Measurements from ENCODE around the gene SCYL2. TPM values are rescaled to one million over a fixed set of nuclear protein-coding genes. Genes with fewer than 3 reads are reported as not detected.
"Not testable (repeated sequence)": the region's sequence is repeated elsewhere in the genome, so short reads cannot be mapped to it uniquely, and the experiment has no call there.

Gene SCYL2, protein sequence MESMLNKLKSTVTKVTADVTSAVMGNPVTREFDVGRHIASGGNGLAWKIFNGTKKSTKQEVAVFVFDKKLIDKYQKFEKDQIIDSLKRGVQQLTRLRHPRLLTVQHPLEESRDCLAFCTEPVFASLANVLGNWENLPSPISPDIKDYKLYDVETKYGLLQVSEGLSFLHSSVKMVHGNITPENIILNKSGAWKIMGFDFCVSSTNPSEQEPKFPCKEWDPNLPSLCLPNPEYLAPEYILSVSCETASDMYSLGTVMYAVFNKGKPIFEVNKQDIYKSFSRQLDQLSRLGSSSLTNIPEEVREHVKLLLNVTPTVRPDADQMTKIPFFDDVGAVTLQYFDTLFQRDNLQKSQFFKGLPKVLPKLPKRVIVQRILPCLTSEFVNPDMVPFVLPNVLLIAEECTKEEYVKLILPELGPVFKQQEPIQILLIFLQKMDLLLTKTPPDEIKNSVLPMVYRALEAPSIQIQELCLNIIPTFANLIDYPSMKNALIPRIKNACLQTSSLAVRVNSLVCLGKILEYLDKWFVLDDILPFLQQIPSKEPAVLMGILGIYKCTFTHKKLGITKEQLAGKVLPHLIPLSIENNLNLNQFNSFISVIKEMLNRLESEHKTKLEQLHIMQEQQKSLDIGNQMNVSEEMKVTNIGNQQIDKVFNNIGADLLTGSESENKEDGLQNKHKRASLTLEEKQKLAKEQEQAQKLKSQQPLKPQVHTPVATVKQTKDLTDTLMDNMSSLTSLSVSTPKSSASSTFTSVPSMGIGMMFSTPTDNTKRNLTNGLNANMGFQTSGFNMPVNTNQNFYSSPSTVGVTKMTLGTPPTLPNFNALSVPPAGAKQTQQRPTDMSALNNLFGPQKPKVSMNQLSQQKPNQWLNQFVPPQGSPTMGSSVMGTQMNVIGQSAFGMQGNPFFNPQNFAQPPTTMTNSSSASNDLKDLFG
- total RNA-seq, result 18.0 TPM

DNA sequence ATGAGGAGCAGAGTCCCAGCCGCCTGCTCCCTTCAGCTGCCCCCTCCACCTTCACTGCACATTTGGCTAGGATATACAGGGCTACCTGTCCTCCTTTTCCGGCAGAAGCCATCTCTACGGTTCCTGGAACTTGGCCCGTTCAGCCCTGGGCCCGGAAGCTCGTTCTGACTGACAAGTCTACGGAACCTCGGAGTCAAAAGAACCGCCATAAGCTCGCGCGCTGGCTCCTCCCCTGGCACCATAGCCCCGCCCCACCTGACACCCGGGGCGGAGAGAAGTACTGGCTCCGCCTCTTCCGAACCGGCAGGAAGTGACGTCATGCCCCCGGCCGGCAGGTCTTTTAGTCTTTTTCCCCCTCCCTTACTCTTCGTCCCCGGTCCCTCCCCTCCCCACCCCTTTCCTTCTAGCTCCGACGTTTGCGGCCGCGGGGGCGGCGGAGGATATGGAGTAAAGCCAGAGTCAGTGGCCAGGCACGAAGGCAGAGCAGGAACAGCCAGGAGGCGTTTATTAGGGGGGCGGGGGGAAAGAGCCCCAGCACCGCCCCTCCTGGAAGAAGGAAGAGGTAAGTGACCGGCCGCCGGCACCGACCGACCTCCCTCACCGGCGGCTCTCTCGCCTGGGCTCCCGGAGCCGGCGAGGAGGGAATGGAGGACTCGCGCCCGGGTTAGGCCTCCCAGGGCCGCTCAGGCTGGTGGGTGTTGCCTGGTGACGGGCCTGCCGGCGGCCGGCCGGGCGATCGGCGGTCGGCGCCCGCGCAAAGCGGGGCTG lies at the start of gene SCYL2, which contains the start of gene DEPDC4:
SCYL2 (plus strand) TSS at position 343 of the 768 bp plus-strand sequence. CDS start 15,794 bp downstream, outside the sequence.
DEPDC4 (minus strand) TSS at position 245 of the 768 bp plus-strand sequence; CDS start at position 242, 3 bp downstream.
- DNase-seq (ENCODE audit: low read depth in 2 of 3, low spot score in 2 of 3), result peak; percentile 93 to 98 (median 98)

DNA sequence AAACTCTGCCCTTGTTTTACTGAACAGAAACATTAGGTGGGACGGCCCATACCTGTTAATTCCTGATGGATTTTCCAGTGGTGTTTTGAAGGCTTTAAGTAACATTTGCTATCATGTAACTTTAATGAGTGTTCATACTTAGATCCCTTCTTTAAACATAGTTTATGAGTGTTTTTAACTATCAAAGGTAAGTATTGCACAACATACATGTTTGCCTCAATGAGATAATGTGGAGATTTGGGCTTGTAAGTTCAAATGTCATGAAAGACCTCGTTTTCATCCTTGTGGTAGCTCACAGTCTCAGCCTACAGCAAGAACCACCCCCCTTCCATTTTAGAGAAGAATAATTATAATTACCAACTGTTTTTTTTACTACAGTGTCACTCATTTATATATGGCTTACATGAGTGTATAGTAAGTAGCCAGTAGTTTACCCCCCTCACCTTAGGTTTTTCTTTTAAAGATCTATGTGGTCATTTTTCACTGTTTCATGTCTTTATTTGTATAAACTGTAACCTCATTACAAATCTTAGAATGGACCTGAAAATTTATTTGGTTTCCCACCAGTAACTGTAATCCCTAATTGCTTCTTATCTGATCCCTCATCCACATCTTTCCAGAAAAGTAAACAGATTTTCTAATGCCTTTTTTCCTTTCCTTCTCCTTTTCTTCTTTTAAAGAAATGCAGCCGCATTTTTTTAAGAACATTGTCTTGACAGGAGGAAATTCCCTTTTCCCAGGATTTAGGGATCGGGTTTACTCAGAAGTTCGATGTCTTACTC lies 47.5 kb upstream of the SCYL2 start:
- DNase-seq (ENCODE audit: low read depth in 2 of 3, low spot score in 2 of 3), result no peak

DNA sequence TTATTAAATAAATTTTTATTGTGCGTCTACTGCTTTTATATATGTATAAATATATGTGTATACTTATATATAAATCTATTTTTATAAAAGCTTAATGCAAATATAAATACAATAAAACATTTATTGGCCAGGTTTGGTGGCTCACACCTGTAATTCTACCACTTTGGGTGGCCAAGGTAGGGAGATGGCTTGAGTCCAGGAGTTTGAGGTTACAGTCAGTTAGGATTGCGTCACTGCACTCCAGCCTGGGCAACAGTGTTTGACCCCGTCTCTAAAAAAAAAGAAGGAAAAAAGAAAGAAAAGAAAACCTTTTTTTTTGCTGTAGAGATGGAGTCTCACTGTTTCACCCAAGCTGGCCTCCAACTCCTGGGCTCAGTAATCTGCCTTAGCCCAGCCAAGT lies 45.5 kb upstream of the SCYL2 start:
- DNase-seq (ENCODE audit: low read depth in 2 of 3, low spot score in 2 of 3), result no peak

DNA sequence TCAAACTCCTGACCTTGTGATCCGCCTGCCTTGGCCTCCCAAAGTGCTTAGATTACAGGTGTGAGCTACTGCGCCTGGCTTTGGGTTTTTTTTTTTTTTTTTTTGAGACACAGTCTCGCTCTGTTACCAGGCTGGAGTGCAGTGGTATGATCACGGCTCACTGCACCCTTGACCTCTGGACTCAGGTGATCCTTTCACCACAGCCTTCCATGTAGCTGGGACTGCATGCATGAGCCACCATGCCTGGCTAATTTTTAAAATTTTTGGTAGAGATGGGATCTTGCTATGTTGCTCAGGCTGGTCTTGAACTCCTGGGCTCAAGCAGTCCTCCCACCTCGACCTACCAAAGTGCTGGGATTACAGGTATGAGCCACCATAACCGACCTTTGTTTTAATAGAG lies 44.8 kb upstream of the SCYL2 start:
- DNase-seq (ENCODE audit: low read depth in 2 of 3, low spot score in 2 of 3), result not testable (repeated sequence)

DNA sequence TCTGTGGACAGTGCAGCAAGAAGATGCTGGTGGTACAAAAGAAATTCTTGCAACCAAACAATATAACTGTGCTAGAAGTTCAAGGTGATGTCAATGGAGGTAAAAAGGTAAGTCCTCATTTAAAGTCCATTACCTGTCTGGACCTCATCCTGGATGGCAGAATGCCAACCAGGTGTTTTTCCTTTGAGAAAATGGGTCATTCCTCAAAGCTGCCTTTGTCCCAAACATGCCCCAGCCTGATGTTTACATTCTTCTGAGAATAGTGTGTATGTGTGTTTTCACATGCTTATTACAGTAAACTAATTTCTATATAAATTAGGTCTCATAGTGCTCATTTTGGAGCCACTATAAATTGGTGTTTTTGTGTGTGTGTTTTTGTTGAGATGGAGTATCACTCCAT lies 41.5 kb upstream of the SCYL2 start:
- no peak for DNase-seq (ENCODE audit: low read depth in 2 of 3, low spot score in 2 of 3)

DNA sequence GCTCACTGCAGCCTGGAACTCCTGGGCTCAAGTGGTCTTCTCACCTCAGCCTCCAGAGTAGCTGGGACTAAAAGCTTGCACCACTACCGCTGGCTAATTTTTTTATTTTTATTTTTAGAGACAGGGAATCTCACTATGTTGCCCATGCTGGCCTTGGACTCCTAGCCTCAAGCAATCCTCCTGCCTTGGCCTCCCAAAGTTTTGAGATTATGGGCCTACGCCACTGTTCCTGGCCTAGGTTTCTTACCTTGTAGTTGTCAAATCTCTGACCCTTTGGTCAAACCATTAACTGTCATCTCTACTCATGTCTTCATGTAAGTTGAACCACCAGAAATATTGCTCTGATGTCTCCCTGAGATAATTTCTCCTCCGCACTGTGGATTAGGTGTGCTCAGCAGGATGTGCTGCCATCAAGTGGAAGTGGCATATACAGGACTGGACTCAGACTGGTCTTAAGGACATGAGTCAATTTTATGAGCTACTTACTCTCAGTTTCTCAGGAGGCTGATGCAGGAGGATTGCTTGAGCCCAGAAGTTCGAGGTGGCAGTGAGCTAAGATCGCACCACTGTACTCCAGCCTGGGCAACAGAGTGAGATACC lies 37.8 kb upstream of the SCYL2 start:
- peak in 2 of 3 donors; percentile 3 to 16 for DNase-seq (ENCODE audit: low read depth in 2 of 3, low spot score in 2 of 3)

DNA sequence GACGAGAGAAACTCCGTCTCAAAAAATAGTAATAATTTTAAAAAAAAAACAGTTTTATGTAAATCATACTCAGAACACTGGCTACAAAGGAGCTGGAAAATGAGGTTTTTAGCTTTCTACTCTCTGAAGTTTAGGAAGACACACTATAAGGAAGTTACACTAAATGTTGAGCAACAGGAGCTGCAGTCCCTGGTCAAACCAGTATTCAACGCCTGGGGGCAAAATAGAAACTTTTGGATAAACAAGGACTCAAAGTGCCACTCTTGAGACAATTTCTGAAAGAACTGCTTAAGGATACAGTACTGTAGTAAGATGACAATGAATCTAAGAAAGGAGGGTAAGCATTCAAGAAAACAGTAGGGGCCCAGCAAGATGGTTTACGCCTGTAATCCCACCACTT lies 37.1 kb upstream of the SCYL2 start:
- peak in 1 of 3 donors; percentile 2 for DNase-seq (ENCODE audit: low read depth in 2 of 3, low spot score in 2 of 3)

DNA sequence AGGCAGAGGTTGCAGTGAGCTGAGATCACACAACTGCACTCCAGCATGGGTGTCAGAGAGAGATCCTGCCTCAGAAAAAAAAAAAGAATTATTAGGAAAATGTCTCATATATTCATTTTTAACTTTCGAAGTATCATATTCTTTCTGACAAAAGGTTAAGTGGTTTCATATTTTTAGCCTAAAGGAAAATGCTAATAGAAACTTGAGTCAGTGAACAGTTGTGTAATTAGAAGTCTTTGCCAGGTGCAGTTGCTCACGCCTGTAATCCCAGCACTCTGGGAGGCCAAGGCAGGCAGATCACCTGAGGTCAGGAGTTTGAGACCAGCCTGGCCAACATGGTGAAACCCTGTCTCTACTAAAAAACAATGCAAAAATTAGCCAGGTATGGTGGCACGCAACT lies 35.1 kb upstream of the SCYL2 start:
- not testable (repeated sequence) for DNase-seq (ENCODE audit: low read depth in 2 of 3, low spot score in 2 of 3)

DNA sequence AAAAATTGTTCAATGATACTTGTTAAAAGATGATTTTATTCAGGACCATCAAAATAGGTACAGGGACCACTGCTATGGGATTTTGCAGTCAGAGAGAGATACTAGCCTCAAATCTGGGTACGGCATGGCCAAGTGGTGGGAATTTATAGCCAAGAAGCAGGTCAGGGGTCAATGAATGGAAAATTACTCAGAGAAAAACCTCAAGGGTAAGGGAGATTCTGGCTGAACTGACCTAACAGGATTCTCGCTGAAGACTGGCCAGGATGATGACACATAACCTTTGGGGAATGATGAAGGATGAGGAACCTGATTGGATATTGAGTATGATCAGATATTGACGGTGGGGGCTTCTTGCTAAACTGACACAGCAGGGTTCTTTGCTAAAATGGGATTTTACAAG lies 32.8 kb upstream of the SCYL2 start:
- DNase-seq (ENCODE audit: low read depth in 2 of 3, low spot score in 2 of 3), result no peak

DNA sequence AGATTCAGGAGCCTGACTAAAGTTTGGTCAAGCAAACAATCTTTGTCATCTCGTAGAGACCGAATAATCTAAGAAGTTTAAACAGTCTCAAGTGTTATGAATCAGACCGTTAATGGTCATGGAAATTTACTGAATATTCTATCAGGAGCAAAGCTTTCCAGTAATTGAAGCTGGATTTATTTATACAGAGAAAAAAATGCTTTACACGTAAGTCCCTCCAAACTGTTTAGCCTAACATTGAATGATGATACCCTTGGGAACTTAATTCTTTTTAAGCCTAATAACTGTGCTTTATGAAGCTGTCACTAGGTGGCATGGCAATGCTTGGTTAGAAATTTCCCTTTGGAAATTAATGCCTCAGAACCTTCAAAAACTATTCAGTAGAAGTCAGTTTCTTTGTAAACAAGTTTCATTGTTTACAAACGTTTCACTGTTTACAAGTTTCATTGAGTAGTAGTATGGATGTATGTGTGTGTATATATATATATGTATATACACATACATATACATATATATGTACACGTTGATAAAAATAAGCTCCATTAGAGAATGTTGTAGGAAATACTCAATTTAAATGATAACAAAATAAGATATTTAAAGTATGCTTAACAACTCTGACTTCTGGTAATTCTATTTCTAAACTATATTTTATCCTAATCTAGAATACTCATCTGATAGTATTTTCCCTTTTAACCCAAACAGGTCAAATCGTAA lies 32.2 kb upstream of the SCYL2 start:
- DNase-seq (ENCODE audit: low read depth in 2 of 3, low spot score in 2 of 3), result peak in 2 of 3 donors; percentile 22 to 65

DNA sequence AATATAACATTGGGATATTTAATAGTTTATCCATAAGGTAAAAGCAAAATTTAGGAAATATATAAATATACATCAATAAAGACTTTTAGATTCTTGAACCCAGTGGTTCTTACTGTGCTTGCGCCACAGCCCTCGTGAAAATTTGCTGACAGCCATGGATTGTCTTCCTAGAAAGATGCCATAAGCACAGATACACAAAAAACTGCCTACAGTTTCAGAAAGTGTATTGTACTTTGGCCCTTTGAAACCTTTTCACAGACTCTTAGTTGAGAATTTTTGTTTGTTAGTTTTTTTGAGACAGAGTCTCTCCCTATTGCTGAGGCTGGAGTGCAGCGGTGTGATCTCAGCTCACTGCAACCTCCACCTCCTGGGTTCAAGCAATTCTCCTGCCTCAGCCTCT lies 28.2 kb upstream of the SCYL2 start:
- no peak for DNase-seq (ENCODE audit: low read depth in 2 of 3, low spot score in 2 of 3)

DNA sequence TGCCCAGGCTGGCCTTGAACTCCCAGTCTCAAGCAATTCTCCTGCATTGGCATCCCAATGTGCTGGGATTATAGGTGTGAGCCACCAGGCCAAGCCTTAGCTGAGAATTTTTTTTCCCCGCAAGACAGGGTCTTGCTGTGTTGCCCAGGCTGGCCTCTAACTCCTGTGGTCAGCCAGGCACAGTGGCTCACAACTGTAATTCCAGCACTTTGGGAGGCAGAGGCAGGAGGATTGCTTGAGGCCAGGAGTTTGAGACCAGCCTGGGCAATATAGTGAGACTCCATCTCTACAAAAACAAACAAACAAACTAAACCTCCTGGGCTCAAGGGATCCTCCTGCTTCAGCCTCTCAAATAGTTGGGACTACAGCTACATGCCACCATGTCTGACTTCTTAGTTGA lies 27.4 kb upstream of the SCYL2 start:
- no peak for DNase-seq (ENCODE audit: low read depth in 2 of 3, low spot score in 2 of 3)

DNA sequence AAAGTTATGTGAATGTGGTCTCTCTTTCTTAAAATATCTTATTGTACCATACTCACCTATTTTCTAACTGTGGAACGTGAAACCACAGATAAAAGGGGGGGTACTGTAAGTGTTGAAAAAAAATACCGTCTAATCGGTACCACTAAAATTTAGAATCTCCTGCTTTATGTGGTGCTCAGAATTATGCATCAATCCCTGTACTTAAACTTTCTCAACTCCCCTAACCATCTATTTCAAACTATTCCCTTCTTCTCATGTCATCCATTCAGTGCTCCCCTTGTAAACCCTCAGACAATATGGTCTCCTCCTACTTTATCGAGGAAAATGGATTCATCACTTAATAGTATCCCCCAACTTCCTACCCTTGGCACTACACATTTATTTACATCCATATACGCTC lies 23.8 kb upstream of the SCYL2 start:
- DNase-seq (ENCODE audit: low read depth in 2 of 3, low spot score in 2 of 3), result no peak

DNA sequence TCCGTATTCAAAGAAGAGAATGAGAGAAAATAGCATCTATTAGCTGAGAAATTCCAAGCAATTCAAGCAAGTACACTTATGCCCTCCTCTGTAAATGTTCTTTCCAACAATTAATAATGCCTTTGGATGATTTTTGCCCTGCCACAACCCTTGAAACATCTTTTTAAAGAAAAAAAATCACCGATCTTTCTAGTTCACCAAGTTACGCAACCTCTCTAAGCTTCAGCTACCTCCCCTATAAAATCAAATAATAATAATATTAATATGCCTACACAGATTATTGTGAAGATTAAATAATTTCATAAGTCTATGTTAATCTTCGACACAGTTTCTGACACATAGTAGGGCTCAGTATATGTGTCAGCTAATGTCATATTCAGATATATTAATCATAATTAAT lies 19.2 kb upstream of the SCYL2 start:
- no peak for DNase-seq (ENCODE audit: low read depth in 2 of 3, low spot score in 2 of 3)

DNA sequence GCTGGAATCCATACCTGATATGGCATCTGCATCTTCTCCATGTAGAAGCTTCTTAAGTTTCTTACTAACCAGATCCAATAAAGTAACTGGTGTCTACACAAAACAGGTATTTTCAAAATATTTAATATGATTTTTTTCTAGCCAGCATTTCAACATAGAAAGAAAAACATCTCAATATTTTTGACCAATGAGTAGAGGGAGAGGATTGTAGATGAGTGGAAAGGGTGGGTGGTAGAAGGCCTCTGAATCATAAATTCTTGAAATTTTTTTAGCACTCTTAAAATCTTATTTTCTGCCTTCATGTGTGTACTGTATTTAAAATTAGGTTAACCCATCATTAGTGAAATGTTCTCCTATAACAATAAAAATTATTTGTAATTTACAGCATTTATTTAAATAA lies 18.1 kb upstream of the SCYL2 start:
- no peak for DNase-seq (ENCODE audit: low read depth in 2 of 3, low spot score in 2 of 3)

DNA sequence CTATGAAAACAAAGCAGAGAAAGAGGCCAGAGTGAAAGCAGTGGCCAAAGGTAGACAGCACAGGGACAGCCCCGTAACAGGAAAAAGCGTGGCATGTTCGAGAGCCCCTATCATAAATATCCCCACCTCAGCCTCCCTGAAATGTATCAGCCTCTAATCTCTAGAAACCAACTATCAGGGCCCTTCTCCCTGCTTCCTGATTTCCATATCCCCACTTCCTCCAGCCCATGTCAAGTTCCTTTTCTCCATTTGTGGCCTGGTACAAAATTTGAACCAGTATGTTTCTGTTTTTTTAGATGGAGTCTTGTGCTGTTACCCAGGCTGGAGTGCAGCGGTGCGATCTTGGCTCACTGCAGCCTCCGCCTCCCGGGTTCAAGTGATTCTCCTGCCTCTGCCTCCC lies 17.0 kb upstream of the SCYL2 start:
- peak in 1 of 3 donors; percentile 28 for DNase-seq (ENCODE audit: low read depth in 2 of 3, low spot score in 2 of 3)

DNA sequence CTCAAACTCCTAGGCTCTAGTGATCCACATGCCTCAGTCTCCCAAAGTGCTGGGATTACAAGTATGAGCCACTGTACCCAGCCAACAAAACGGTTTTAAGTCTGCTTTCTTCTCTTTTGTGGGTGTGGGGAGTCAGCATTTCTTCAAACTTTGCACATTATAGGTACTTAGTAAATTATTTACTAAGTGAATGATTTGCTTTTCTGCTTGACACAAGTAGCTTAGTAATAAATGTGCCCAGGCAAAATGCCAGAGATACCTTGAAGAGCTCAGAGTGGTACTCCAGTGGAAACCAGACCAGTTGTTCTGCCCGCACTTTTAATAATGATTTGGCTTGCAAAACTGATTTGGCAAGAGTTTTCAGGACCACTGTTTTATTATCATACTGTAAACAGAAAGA lies 15.1 kb upstream of the SCYL2 start:
- DNase-seq (ENCODE audit: low read depth in 2 of 3, low spot score in 2 of 3), result no peak

DNA sequence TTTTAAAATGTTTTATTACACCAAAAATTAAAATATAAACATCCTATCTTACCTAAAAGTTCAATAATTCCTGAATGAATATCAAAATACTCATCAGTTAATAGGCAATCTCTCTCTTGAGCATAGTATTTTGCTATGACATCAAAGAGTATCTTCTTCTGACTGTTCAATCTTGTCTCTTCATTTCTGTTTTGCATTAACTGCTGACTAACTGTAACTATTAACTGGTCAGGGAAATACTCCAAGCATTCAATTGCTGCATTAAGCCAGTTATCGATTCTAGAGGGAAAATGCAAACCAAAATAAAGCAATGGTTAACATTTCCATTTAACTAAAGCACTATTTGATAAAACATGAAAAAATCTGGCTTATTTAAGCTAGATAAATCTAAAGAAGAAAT lies 13.5 kb upstream of the SCYL2 start:
- no peak for DNase-seq (ENCODE audit: low read depth in 2 of 3, low spot score in 2 of 3)

DNA sequence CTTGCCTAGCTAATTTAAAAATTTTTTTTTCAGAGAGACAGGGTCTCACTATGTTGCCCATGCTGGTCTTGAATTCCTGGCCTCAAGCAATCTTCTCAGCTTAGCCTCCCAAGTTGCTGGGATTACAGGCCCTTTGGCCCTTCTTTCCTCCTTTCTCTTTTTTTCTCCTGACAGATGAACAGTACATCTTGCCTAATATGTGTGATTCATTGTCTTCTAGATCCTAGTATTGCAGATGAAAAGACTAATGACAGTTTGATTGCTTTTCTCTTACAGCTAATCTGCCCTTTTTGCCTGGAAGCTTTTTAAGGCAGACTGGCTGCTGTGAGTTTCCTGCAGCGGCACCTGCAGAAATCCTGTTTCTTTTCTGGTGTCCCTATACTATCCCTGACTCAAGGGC lies 12.1 kb upstream of the SCYL2 start:
- DNase-seq (ENCODE audit: low read depth in 2 of 3, low spot score in 2 of 3), result no peak
